Parathyroid adenoma (tissue), 2 donors: ENCODE results near the gene SVIL.
"Not testable (repeated sequence)": the region's sequence is repeated elsewhere in the genome, so short reads cannot be mapped to it uniquely, and the experiment has no call there.

Source experiments
- H2AFZ ChIP-seq: fragments of 300-600 bp; sonication (generic); one replicate; pipeline ENCODE4 v1.7.0; 2017; ENCODE audit warnings: antibody characterized with exemption, mild to moderate bottlenecking
- H3K27ac ChIP-seq: fragments of 300-600 bp; sonication (generic); one replicate; pipeline ENCODE4 v1.7.0; 2017
- H3K27me3 ChIP-seq: fragments of 300-600 bp; sonication (generic); one replicate; pipeline ENCODE4 v1.7.0; 2017; ENCODE audit warnings: low read length; ENCODE audit not compliant: control insufficient read depth, insufficient read depth
- H3K36me3 ChIP-seq: fragments of 300-600 bp; sonication (generic); one replicate; pipeline ENCODE4 v1.7.0; 2017; ENCODE audit warnings: low read length; ENCODE audit not compliant: control insufficient read depth, insufficient read depth
- H3K4me1 ChIP-seq: fragments of 300-600 bp; sonication (generic); one replicate; pipeline ENCODE4 v1.7.0; 2017; ENCODE audit warnings: control low read depth
- H3K4me2 ChIP-seq: fragments of 300-600 bp; sonication (generic); one replicate; pipeline ENCODE4 v1.7.0; 2017; ENCODE audit warnings: low read length
- H3K4me3 ChIP-seq: fragments of 300-600 bp; sonication (generic); one replicate; pipeline ENCODE4 v1.7.0; 2017; ENCODE audit warnings: low read depth, low read length
- H3K79me2 ChIP-seq: fragments of 300-600 bp; sonication (generic); one replicate; pipeline ENCODE4 v1.7.0; 2017; ENCODE audit warnings: control low read depth
- H3K9ac ChIP-seq: fragments of 300-600 bp; sonication (generic); one replicate; pipeline ENCODE4 v1.7.0; 2017; ENCODE audit warnings: mild to moderate bottlenecking
- H3K9me3 ChIP-seq: fragments of 300-600 bp; sonication (generic); one replicate; pipeline ENCODE4 v1.7.0; 2017; ENCODE audit warnings: low read length; ENCODE audit not compliant: control insufficient read depth
- TF ChIP-seq, protein P1 (sequence below): fragments of 300-600 bp; sonication (generic); IDR thresholded peaks from one replicate; pipeline ENCODE4 v1.7.0; 2017; ENCODE audit warnings: antibody characterized with exemption, mild to moderate bottlenecking
- donor health status: primary hyperparathyroidism.

Gene SVIL

DNA sequence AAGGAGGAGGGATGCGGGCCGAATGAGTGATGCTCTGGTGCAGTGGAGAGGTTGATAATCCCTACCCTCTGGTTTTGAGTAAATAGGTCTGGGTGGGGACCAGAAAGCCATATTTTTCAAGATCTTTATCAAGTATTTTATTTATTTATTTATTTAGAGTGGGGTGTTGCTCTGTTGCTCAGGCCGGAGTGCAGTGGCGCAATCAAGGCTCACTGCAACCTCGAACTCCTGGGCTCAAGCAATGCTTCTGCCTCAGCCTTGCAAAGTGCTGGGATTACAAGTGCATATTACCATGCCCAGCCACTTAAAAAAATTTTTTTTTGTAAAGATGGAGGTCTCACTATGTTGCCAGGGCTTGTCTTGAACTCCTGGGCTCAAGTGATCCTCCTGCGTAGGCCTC is 21.6 kb downstream of the SVIL start:
- Histone ChIP-seq H3K79me2 (peaks cover 41% of the 10 kb centered on the region), H3K4me3 (no peak overlapping the region), H3K27ac (no peak overlapping the region), H3K36me3 (no peaks in the 10 kb centered on the region), H2AFZ (no peak overlapping the region), H3K4me1 (peaks cover 10% of the 10 kb centered on the region), H3K9ac (no peak overlapping the region), H3K9me3 (no peaks in the 10 kb centered on the region), H3K27me3 (no peaks in the 10 kb centered on the region), H3K4me2 (no peak overlapping the region)
- TF ChIP-seq, protein P1, sequence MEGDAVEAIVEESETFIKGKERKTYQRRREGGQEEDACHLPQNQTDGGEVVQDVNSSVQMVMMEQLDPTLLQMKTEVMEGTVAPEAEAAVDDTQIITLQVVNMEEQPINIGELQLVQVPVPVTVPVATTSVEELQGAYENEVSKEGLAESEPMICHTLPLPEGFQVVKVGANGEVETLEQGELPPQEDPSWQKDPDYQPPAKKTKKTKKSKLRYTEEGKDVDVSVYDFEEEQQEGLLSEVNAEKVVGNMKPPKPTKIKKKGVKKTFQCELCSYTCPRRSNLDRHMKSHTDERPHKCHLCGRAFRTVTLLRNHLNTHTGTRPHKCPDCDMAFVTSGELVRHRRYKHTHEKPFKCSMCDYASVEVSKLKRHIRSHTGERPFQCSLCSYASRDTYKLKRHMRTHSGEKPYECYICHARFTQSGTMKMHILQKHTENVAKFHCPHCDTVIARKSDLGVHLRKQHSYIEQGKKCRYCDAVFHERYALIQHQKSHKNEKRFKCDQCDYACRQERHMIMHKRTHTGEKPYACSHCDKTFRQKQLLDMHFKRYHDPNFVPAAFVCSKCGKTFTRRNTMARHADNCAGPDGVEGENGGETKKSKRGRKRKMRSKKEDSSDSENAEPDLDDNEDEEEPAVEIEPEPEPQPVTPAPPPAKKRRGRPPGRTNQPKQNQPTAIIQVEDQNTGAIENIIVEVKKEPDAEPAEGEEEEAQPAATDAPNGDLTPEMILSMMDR, result no peak

DNA sequence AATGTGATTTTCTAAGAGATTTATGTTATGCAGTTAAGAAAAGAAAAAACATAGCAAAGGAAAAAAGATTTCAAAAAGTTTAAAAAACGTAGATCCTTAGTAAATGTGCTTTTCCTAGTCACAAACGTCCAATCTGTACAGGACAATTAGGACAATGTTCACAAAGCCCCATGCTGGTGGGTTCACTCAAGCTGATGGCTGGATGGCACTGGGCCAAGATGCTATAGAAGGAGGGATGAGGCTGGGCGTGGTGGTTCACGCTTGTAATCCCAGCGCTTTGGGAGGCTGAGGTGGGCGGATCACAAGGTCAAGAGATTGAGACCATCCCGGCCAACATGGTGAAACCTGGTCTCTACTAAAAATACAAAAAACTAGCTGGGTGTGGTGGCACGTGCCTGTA is 22.1 kb downstream of the SVIL start:
- Histone ChIP-seq H3K9ac (no peak overlapping the region), H3K4me3 (no peak overlapping the region), H3K79me2 (peaks cover 41% of the 10 kb centered on the region), H3K27me3 (no peaks in the 10 kb centered on the region), H3K27ac (no peak overlapping the region), H3K4me2 (no peak overlapping the region), H3K36me3 (no peaks in the 10 kb centered on the region), H2AFZ (no peak overlapping the region), H3K9me3 (no peaks in the 10 kb centered on the region), H3K4me1 (peaks cover 5% of the 10 kb centered on the region)
- TF ChIP-seq, protein P1, result no peak

DNA sequence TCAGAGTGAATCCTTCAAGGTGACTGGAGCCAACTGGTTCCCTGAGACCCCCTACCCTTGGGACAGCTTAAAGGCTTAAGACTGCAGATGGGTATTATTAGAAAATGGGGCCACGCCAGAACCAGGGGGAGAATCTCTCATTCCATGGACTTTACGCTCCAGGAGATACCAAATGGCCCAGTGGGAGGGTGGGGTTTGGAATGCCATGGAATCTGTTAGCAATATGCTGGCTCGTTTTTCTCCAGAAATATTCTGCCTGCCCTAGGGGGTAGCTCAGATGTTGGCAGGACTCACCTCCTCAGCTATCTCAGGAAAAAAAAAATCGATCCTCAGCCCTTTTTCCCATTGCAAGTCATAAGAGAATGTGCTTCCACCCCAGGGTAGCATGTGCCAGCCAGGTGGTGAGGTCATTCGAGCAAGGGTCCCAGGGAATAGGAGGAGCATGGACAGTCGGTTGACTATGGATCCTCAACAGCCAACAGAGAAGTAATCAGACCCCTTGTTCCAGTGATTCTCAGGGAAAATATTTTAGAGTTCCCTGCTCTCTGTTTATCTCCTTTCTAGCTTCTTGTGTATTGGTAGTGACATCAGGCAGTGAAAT is 22.9 kb downstream of the SVIL start:
- Histone ChIP-seq H3K4me1 (peaks cover 5% of the 10 kb centered on the region), H3K36me3 (no peaks in the 10 kb centered on the region), H3K9me3 (no peaks in the 10 kb centered on the region), H3K4me2 (no peak overlapping the region), H3K4me3 (no peak overlapping the region), H3K27ac (no peak overlapping the region), H3K9ac (no peak overlapping the region), H3K27me3 (no peaks in the 10 kb centered on the region), H2AFZ (no peak overlapping the region), H3K79me2 (peaks cover 40% of the 10 kb centered on the region)
- TF ChIP-seq, protein P1, result no peak

DNA sequence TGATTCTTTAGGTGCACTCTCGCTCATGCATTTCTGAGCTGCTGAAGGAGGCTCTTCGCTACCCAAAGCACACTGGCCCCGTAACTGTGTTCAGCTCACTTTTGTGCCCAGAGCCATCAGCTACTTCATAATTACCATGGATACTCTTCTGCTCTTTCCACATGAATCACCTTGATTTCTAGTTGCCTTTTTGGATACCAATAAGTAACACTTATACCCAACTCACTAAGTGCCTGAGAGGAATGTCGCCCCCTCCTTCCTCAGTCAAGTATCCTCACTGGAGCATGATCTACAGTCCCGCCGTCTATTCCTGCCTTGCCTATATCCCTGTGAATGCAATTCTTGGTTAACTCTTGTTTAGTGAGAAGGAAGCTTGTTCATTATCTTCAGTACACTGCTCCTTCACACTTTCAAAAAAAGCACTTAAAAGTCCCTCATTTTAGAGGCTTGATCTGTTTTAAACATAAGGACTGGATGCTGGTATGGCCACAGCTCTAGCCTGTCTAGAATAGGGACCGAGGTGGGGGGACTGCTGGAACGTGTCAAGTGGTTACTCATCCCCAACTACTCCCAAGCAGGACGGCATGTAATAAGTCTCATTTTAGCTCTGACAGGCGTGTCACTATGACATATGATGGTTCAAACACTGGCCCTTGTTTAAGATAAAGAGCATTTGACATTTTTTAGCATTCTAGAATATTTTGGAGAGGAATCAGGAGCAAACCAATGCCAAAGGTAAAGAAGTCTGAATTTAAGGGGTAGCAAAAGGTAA is 23.7 kb downstream of the SVIL start:
- H3K4me1 ChIP-seq, result peaks cover 5% of the 10 kb centered on the region
- no peak overlapping the region for H3K27ac ChIP-seq

DNA sequence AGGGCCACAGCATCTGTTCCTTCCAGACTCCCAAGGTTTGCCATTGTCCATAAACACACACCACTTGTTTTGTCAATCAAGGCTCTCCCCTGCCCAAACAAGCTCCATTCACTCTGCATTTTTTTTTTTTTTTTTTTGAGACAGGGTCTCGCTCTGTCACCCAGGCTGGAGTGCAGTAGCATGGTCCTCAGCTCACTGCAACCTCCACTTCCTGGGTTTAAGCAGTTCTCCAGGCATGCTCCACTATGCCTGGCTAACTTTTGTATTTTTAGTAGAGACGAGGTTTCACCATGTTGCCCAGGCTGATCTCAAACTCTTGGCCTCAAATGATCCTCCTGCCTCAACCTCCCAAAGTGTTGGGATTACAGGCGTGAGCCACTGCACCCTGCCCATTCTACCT is 24.4 kb downstream of the SVIL start:
- H3K27ac ChIP-seq, H2AFZ ChIP-seq, H3K4me3 ChIP-seq, H3K9me3 ChIP-seq, H3K4me1 ChIP-seq, H3K27me3 ChIP-seq, H3K9ac ChIP-seq, H3K4me2 ChIP-seq, H3K36me3 ChIP-seq: not testable (repeated sequence)
- peaks cover 37% of the 10 kb centered on the region for H3K79me2 ChIP-seq

More for the DNA sequence above, 23.7 kb downstream of the SVIL start:
- Histone ChIP-seq H3K4me3 (no peak overlapping the region), H2AFZ (no peak overlapping the region), H3K9ac (no peak overlapping the region), H3K4me2 (no peak overlapping the region), H3K9me3 (no peaks in the 10 kb centered on the region), H3K27me3 (no peaks in the 10 kb centered on the region), H3K36me3 (no peaks in the 10 kb centered on the region), H3K79me2 (peaks cover 37% of the 10 kb centered on the region)
- TF ChIP-seq, protein P1, result no peak
